Prostate gland (tissue), 2 donors: ENCODE measurements around the gene MFAP4.

Experiments used
- POLR2A ChIP-seq: fragments of 450-650 bp; IDR thresholded peaks from one replicate; pipeline ENCODE4 v1.6.1; 2016; ENCODE audit warnings: antibody characterized with exemption, mild to moderate bottlenecking
- POLR2AphosphoS5 ChIP-seq: sonication (generic); formaldehyde crosslinking; IDR thresholded peaks from one replicate; pipeline ENCODE4 v1.6.1; 2017; ENCODE audit warnings: antibody characterized with exemption
- TF ChIP-seq, protein P1 (sequence below), 4 experiments: fragments of 200-600 bp in 2 of 4; fragments of 450-650 bp in 2 of 4; sonication (generic) in 2 of 4; IDR thresholded peaks; 1 replicate in 3 of 4; 2 replicates in 1 of 4; pipeline ENCODE4 v1.5.1; 2016 to 2019; ENCODE audit warnings: antibody characterized with exemption in 4 of 4, mild to moderate bottlenecking in 2 of 4, moderate library complexity in 2 of 4

DNA sequence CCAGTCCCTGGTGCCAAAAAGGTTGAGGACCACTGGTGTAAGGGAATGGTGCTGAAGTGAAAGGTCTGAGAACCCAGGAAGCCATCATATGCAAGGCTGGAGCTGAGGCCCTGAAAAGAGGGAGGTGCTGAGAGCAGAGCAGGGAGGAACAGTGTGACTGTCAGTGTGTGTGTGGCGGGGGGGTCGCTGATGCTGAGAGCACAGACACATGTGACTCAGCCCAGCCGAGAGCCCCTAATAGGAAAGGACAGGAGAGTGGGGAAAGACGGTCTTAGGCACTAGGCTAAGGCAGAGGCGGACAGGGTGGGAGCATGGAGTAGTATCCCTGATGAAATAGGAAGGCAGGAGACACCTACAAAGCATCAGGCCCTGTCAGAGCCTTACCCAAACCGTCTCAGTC lies 25.7 kb downstream of the MFAP4 start:
- TF ChIP-seq, protein P1, sequence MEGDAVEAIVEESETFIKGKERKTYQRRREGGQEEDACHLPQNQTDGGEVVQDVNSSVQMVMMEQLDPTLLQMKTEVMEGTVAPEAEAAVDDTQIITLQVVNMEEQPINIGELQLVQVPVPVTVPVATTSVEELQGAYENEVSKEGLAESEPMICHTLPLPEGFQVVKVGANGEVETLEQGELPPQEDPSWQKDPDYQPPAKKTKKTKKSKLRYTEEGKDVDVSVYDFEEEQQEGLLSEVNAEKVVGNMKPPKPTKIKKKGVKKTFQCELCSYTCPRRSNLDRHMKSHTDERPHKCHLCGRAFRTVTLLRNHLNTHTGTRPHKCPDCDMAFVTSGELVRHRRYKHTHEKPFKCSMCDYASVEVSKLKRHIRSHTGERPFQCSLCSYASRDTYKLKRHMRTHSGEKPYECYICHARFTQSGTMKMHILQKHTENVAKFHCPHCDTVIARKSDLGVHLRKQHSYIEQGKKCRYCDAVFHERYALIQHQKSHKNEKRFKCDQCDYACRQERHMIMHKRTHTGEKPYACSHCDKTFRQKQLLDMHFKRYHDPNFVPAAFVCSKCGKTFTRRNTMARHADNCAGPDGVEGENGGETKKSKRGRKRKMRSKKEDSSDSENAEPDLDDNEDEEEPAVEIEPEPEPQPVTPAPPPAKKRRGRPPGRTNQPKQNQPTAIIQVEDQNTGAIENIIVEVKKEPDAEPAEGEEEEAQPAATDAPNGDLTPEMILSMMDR (IDR thresholded peaks at IDR 0.05), result no peak
- TF ChIP-seq POLR2AphosphoS5 (no peak), POLR2A (no peak)
